ENCODE results near the gene TSPAN5.

DNA sequence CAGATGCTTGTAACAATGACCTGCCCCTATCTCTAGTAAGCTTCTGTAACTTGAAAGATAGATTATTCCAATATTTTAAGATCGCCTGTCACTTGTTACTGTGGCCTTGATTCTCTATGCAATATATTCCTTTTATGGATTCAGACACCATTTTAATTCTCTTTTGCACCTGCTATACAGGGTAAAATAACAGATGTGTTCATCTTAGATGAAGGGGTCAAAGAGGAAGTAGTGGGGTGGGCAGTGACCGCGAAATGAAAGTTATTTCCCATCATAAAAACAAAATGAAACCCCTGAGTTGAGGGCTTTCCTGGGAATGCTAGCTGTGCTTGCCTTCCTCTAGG is 175.9 kb downstream of the TSPAN5 start:
- TF ChIP-seq, protein P1, sequence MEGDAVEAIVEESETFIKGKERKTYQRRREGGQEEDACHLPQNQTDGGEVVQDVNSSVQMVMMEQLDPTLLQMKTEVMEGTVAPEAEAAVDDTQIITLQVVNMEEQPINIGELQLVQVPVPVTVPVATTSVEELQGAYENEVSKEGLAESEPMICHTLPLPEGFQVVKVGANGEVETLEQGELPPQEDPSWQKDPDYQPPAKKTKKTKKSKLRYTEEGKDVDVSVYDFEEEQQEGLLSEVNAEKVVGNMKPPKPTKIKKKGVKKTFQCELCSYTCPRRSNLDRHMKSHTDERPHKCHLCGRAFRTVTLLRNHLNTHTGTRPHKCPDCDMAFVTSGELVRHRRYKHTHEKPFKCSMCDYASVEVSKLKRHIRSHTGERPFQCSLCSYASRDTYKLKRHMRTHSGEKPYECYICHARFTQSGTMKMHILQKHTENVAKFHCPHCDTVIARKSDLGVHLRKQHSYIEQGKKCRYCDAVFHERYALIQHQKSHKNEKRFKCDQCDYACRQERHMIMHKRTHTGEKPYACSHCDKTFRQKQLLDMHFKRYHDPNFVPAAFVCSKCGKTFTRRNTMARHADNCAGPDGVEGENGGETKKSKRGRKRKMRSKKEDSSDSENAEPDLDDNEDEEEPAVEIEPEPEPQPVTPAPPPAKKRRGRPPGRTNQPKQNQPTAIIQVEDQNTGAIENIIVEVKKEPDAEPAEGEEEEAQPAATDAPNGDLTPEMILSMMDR (IDR thresholded peaks at IDR 0.05): no peak
- TF ChIP-seq POLR2A (IDR thresholded peaks at IDR 0.05): no peak
